A549 (cell line): ENCODE measurements around the gene SURF2. TPM values are rescaled to one million over a fixed set of nuclear protein-coding genes. Genes with fewer than 3 reads are reported as not detected.

Experiments
- ATAC-seq, 2 experiments: fragments of 200-7000 bp in 1 of 2; fragments of >200 bp in 1 of 2; cut with Nextera tagmentation in 1 of 2; cut with Tn5 transposase in 1 of 2; 3 replicates each; pipeline versions ENCODE4 v1.8.0 to v1.9.1; 2018 to 2020; ENCODE audit warnings: mild to moderate bottlenecking in 1 of 2, moderate library complexity in 1 of 2
- CTCF ChIA-PET: fragments of 300-600 bp; sonication (Branson Sonifier 250); formaldehyde crosslinking; extraction: SDS; loops from one replicate; lab custom pipeline; 2021; ENCODE audit warnings: antibody characterized with exemption, inconsistent platforms; lab: Yijun Ruan, JAX
- POLR2A ChIA-PET: fragments of 350-600 bp; formaldehyde crosslinking; extraction: SDS; loops from one replicate; lab custom pipeline; 2021; ENCODE audit warnings: antibody characterized with exemption, inconsistent platforms; lab: Yijun Ruan, JAX
- DNase-seq, 2 experiments: peaks; one replicate each; pipeline versions ENCODE4 v3.0.0 to v3.0.0-alpha.2; 2011 to 2016; ENCODE audit warnings: low read depth in 1 of 2, low spot score in 1 of 2
- FAIRE-seq: peaks from 2 replicates; lab custom pipeline; 2011; peaks lifted over from hg19 to GRCh38; lab: Jason Lieb, UNC
- H3K27ac ChIP-seq, 2 experiments: fragments of >200 bp; sonication (Bioruptor Twin); formaldehyde crosslinking; 3 replicates each; pipeline ENCODE4 v1.5.1; 2016 to 2017
- H3K4me1 ChIP-seq: fragments of >200 bp; sonication (Bioruptor Twin); formaldehyde crosslinking; 3 replicates; pipeline ENCODE4 v1.6.1; 2016
- H3K4me2 ChIP-seq: fragments of >200 bp; sonication (Bioruptor Twin); formaldehyde crosslinking; 3 replicates; pipeline ENCODE4 v1.6.1; 2016
- H3K4me3 ChIP-seq: fragments of >200 bp; sonication (Bioruptor Twin); formaldehyde crosslinking; 3 replicates; pipeline ENCODE4 v1.5.1; 2016
- H3K9me3 ChIP-seq: fragments of >200 bp; sonication (Bioruptor Twin); formaldehyde crosslinking; 3 replicates; pipeline ENCODE4 v1.6.1; 2016
- CBX2 ChIP-seq: fragments of 200-600 bp; sonication (generic); IDR thresholded peaks from 2 replicates; pipeline ENCODE4 v1.6.1; 2016; ENCODE audit warnings: low read depth, mild to moderate bottlenecking, borderline replicate concordance
- CBX8 ChIP-seq: fragments of 200-600 bp; sonication (generic); IDR thresholded peaks from 2 replicates; pipeline ENCODE4 v1.6.1; 2016
- CHD2 ChIP-seq: fragments of 150-350 bp; IDR thresholded peaks from 2 replicates; pipeline ENCODE4 v1.6.1; 2014; ENCODE audit warnings: low read length; ENCODE audit not compliant: partially characterized antibody
- CHD4 ChIP-seq: fragments of 200-600 bp; sonication (generic); IDR thresholded peaks from 2 replicates; pipeline ENCODE4 v1.6.1; 2016; ENCODE audit warnings: antibody characterized with exemption, mild to moderate bottlenecking, borderline replicate concordance
- FOSB ChIP-seq: fragments of 250-450 bp; sonication (Bioruptor Pico); IDR thresholded peaks from 2 replicates; pipeline ENCODE4 v1.5.0; 2020; ENCODE audit warnings: mild to moderate bottlenecking, moderate library complexity
- FOSL2 ChIP-seq, 2 experiments: fragments of 450-650 bp in 1 of 2; fragments of >200 bp in 1 of 2; sonication (Bioruptor Twin) in 1 of 2; formaldehyde crosslinking; IDR thresholded peaks; 2 replicates each; pipeline versions ENCODE4 v1.5.0 to v1.6.1; 2016 to 2020; ENCODE audit warnings: mild to moderate bottlenecking in 1 of 2, moderate library complexity in 1 of 2
- FOXS1 ChIP-seq: fragments of 250-450 bp; sonication (Bioruptor Pico); IDR thresholded peaks from 2 replicates; pipeline ENCODE4 v1.5.0; 2020; ENCODE audit warnings: mild to moderate bottlenecking, moderate library complexity
- HDAC2 ChIP-seq: fragments of 200-600 bp; sonication (generic); IDR thresholded peaks from 2 replicates; pipeline ENCODE4 v1.6.1; 2016
- MAFK ChIP-seq: fragments of 450-650 bp; IDR thresholded peaks from 2 replicates; pipeline ENCODE4 v1.6.1; 2014; ENCODE audit not compliant: partially characterized antibody
- POLR2AphosphoS2 ChIP-seq: conservative IDR thresholded peaks from 2 replicates; pipeline ENCODE4 v1.6.1; 2012; ENCODE audit warnings: low read length, improper control_type of control experiment, inconsistent platforms
- RCOR1 ChIP-seq: fragments of 150-350 bp; IDR thresholded peaks from 2 replicates; pipeline ENCODE4 v1.6.1; 2014; ENCODE audit warnings: antibody characterized with exemption, low read length, low read depth
- ZSCAN20 ChIP-seq: fragments of 250-450 bp; sonication (Bioruptor Pico); IDR thresholded peaks from 2 replicates; pipeline ENCODE4 v1.8.0; 2022; ENCODE audit warnings: mild to moderate bottlenecking, moderate library complexity
- WGBS: methylation state at CpG from one replicate; pipeline ENCODE4 v1.1.6; 2017; ENCODE audit errors: missing lambda C conversion rate; 5-methylcytosine and 5-hydroxymethylcytosine counted together
- polyA plus RNA-seq, 4 experiments: library from polyadenylated mRNA; depleted of rRNA in 3 of 4; stranded (reverse); fragments of >200 nt; fragmentation: RNase III in 1 of 4; extraction: RNeasy Plus Mini Kit Qiagen cat#74134 plus additional on column Dnase treatment in 1 of 4; gene quantifications; 2 replicates in 3 of 4; 3 replicates in 1 of 4; pipeline ENCODE4 v1.2.3, GENCODE V29; 2011 to 2017
- TF ChIP-seq, protein P1 (sequence below): fragments of 200-600 bp; sonication (generic); IDR thresholded peaks from 2 replicates; pipeline ENCODE4 v1.6.1; 2016; ENCODE audit warnings: antibody characterized with exemption, mild to moderate bottlenecking, moderate library complexity
- TF ChIP-seq, protein P2 (sequence below): IDR thresholded peaks from 2 replicates; pipeline ENCODE4 v1.6.1; 2012; ENCODE audit warnings: low read depth, borderline replicate concordance
- TF ChIP-seq, protein P3 (sequence below): fragments of >200 bp; sonication (Bioruptor Twin); formaldehyde crosslinking; IDR thresholded peaks from 3 replicates; pipeline ENCODE4 v1.6.1; 2016
- TF ChIP-seq, protein P4 (sequence below): fragments of 250-450 bp; sonication (Bioruptor Pico); IDR thresholded peaks from 2 replicates; pipeline ENCODE4 v1.5.0; 2020; ENCODE audit warnings: low read depth, mild to moderate bottlenecking, moderate library complexity
- TF ChIP-seq, protein P5 (sequence below): fragments of >200 bp; sonication (Bioruptor Twin); formaldehyde crosslinking; IDR thresholded peaks from 2 replicates; pipeline ENCODE4 v1.6.1; 2016

SURF2 gene
- polyA plus RNA-seq, 2 of the 4 experiments (the other 2 are of a cell fraction), result 25.2 to 34.9 TPM

DNA sequence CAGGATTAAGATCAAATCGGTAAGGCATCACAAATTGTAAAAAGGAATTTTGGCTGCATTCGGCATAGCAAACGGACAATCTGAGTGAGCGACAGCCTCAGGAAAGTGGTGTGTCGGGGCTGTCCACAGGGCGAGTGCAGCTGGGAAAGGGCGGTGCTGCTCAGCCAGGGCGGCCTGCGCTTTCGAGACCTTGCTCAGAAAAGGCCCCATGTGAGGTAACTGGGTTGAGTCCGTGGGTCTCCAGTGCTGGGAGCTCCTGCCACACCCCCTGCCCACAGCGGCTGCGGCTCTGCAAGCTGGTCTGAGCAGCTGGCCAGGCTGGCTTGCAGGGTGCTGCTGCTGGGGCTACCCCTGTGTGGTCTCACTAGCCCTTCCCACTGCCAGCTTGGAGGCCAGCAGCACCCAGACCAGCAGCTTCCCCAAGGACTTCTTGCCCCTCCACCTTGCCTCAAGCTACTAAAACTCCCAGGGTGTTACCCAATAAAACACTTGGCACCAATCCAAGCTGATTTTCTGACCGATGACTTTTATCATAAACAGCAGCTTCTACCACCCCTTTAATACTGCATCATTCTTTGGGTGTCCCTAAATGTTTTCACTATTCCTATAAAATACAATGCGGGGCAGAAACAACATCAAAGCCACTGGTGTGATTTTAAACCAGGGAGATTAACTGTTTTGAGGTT is 6.2 kb downstream of the SURF2 start:
- no peak overlapping the region for H3K27ac ChIP-seq
- DNase-seq, result no peak
- no peak for ATAC-seq

DNA sequence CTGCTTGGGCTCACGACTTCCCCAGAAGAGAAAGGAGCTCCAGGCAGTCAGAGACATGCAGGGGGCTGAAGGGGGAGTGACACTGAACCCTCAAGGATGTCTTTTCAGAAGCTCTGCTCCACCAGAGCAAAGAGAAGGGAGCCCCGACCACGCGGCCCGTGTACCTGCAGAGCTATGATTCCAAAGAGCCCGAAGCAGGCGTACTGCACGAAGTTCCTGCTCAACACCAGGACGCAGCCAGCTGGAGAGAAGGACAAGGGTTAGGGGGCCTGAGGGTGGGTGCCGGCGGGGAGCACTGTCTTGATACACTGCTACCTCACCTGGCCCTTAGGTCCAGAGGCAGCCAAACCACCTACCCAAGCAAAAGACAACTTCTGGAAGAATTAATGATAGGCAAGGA is 10.1 kb downstream of the SURF2 start:
- H3K4me1 ChIP-seq, result peaks cover 10% of the 10 kb centered on the region; the same call in 1 of the 3 replicates
- TF ChIP-seq MAFK (no peak), CHD4 (no peak), CBX8 (no peak), CBX2 (no peak), CHD2 (no peak)
- TF ChIP-seq, all 56 proteins: peak for 0
- CTCF ChIA-PET, result interaction anchor here (0.6 to 3.2 kb wide), 7 partner anchors 8 to 234 kb away, joined by 3 to 16 read pairs (median 5); no protein-coding TSS in a partner anchor
- FAIRE-seq, result no peak
- WGBS, result 96% methylated on average over 5 of the region's 11 CpGs
- DNase-seq, result no peak
- no peak for ATAC-seq
- H3K27ac ChIP-seq, result no peak overlapping the region
- H3K4me2 ChIP-seq, result no peak overlapping the region
- POLR2A ChIA-PET, result interaction anchor here (1.1 kb wide), 1 partner anchor 15 kb away, joined by 3 read pairs; no protein-coding TSS in a partner anchor
- H3K4me3 ChIP-seq, result no peak overlapping the region
- H3K9me3 ChIP-seq, result no peaks in the 10 kb centered on the region

More for the DNA sequence above, 6.2 kb downstream of the SURF2 start:
- Histone ChIP-seq H3K9me3 (no peaks in the 10 kb centered on the region), H3K4me3 (no peak overlapping the region), H3K4me1 (peaks cover 5% of the 10 kb centered on the region; the same call in 1 of the 3 replicates), H3K4me2 (no peak overlapping the region)
- no peak for FAIRE-seq
- POLR2A ChIA-PET, result interaction anchor here (0.8 to 1.4 kb wide), 2 partner anchors 14 to 15 kb away, joined by 3 to 8 read pairs; partner anchors contain the start of genes MED22 and RPL7A
- CTCF ChIA-PET, result interaction anchor here (0.6 to 2.2 kb wide), 9 partner anchors 8 to 215 kb away, joined by 3 to 9 read pairs (median 4); partner anchors contain the start of genes MED22 and RPL7A
- WGBS, result 91% methylated on average over 13 of the region's 15 CpGs
- TF ChIP-seq, protein P1, sequence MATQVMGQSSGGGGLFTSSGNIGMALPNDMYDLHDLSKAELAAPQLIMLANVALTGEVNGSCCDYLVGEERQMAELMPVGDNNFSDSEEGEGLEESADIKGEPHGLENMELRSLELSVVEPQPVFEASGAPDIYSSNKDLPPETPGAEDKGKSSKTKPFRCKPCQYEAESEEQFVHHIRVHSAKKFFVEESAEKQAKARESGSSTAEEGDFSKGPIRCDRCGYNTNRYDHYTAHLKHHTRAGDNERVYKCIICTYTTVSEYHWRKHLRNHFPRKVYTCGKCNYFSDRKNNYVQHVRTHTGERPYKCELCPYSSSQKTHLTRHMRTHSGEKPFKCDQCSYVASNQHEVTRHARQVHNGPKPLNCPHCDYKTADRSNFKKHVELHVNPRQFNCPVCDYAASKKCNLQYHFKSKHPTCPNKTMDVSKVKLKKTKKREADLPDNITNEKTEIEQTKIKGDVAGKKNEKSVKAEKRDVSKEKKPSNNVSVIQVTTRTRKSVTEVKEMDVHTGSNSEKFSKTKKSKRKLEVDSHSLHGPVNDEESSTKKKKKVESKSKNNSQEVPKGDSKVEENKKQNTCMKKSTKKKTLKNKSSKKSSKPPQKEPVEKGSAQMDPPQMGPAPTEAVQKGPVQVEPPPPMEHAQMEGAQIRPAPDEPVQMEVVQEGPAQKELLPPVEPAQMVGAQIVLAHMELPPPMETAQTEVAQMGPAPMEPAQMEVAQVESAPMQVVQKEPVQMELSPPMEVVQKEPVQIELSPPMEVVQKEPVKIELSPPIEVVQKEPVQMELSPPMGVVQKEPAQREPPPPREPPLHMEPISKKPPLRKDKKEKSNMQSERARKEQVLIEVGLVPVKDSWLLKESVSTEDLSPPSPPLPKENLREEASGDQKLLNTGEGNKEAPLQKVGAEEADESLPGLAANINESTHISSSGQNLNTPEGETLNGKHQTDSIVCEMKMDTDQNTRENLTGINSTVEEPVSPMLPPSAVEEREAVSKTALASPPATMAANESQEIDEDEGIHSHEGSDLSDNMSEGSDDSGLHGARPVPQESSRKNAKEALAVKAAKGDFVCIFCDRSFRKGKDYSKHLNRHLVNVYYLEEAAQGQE, result no peak

DNA sequence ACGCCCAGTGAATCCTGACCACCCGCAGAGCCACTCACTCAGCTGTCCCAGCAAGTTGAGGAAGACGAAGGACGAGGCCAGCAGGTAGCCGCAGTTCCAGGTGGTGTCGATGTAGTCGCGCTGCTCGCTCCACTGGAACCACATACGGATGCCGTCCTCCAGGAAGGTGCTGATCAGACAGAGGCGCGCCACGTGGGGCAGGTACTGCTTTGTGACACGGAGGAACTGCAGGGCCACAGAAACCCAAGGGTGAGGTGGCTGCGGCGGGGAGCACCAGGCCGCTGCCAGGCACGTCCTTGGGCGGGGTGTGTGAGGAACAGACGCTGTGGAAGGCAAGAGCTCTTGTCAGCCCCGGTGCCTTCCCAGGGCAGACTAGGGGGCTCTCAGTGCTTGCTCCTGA is 10.9 kb downstream of the SURF2 start:
- ATAC-seq (no peak), FAIRE-seq (no peak), DNase-seq (no peak)
- Histone ChIP-seq H3K27ac (no peak overlapping the region), H3K9me3 (no peaks in the 10 kb centered on the region), H3K4me3 (no peak overlapping the region), H3K4me1 (peaks cover 10% of the 10 kb centered on the region; the same call in 1 of the 3 replicates), H3K4me2 (no peak overlapping the region)
- CTCF ChIA-PET, result interaction anchor here (1.0 to 3.2 kb wide), 4 partner anchors 9 to 26 kb away, joined by 3 to 16 read pairs (median 4); no protein-coding TSS in a partner anchor
- POLR2A ChIA-PET, result no interaction called here
- WGBS, result 98% methylated on average over 19 of the region's 22 CpGs
- TF ChIP-seq, protein P2, sequence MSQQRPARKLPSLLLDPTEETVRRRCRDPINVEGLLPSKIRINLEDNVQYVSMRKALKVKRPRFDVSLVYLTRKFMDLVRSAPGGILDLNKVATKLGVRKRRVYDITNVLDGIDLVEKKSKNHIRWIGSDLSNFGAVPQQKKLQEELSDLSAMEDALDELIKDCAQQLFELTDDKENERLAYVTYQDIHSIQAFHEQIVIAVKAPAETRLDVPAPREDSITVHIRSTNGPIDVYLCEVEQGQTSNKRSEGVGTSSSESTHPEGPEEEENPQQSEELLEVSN, result no peak
- TF ChIP-seq HDAC2 (no peak), ZSCAN20 (CRISPR knock-in tag) (no peak), FOXS1 (CRISPR knock-in tag) (no peak), RCOR1 (no peak), CHD2 (no peak), FOSL2 (IDR thresholded peaks at IDR 0.05) (no peak), FOSL2 (CRISPR knock-in tag; IDR thresholded peaks at IDR 0.05) (no peak), POLR2AphosphoS2 (no peak), FOSB (CRISPR knock-in tag) (no peak)
- TF ChIP-seq, protein P3, sequence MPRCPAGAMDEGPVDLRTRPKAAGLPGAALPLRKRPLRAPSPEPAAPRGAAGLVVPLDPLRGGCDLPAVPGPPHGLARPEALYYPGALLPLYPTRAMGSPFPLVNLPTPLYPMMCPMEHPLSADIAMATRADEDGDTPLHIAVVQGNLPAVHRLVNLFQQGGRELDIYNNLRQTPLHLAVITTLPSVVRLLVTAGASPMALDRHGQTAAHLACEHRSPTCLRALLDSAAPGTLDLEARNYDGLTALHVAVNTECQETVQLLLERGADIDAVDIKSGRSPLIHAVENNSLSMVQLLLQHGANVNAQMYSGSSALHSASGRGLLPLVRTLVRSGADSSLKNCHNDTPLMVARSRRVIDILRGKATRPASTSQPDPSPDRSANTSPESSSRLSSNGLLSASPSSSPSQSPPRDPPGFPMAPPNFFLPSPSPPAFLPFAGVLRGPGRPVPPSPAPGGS, result no peak
- TF ChIP-seq, protein P4, sequence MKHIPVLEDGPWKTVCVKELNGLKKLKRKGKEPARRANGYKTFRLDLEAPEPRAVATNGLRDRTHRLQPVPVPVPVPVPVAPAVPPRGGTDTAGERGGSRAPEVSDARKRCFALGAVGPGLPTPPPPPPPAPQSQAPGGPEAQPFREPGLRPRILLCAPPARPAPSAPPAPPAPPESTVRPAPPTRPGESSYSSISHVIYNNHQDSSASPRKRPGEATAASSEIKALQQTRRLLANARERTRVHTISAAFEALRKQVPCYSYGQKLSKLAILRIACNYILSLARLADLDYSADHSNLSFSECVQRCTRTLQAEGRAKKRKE, result no peak
- TF ChIP-seq, protein P5, sequence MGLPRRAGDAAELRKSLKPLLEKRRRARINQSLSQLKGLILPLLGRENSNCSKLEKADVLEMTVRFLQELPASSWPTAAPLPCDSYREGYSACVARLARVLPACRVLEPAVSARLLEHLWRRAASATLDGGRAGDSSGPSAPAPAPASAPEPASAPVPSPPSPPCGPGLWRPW, result no peak
